ENCODE results near the gene PDE11A. TPM values are rescaled to one million over a fixed set of nuclear protein-coding genes. Genes with fewer than 3 reads are reported as not detected.

PDE11A gene
- total and polyA plus RNA-seq, 2 of the 8 experiments (the other 6 are each of a cell fraction or from before 2014, with no cell fraction given), result 0.19 to 0.23 TPM

- no peak overlapping the region for H3K9ac ChIP-seq (replicated peaks in 1 of 4; ENCODE audit: extremely low read depth in 1 of 4, low read depth in 3 of 4, low read length in 3 of 4)
- no peak overlapping the region for H2AFZ ChIP-seq (ENCODE audit: low read length)
- WGBS, 2 experiments (ENCODE audit: extremely low coverage in 1 of 2, insufficient coverage in 1 of 2, insufficient read length in 1 of 2, insufficient replicate concordance in 2 of 2, low coverage in 1 of 2, low lambda C conversion rate in 2 of 2, missing lambda C conversion rate in 1 of 2), result 87% methylated on average over 4 of the region's 4 CpGs; no CpG with 5 or more reads in 1 of the 2 experiments
- H2BK20ac ChIP-seq (ENCODE audit: low read length), result no peak overlapping the region
- TF ChIP-seq MAFK (IDR thresholded peaks at IDR 0.05; ENCODE audit: low read depth, low read length) (no peak), SAP30 (IDR thresholded peaks at IDR 0.05; ENCODE audit: insufficient read depth, insufficient replicate concordance, low read length) (no peak), ZNF274 (IDR thresholded peaks at IDR 0.05; ENCODE audit: borderline replicate concordance, extremely low read depth, low read length) (no peak), EGR1 (IDR thresholded peaks at IDR 0.05; ENCODE audit: borderline replicate concordance, low read depth, low read length) (no peak), PHF8 (conservative IDR thresholded peaks at IDR 0.05; ENCODE audit: low read depth, low read length) (no peak), HDAC2 (IDR thresholded peaks at IDR 0.05; ENCODE audit: borderline replicate concordance in 1 of 2, low read depth in 2 of 2, low read length in 2 of 2) (no peak), SP1 (IDR thresholded peaks at IDR 0.05; ENCODE audit: low read depth, low read length) (no peak), ASH2L (IDR thresholded peaks at IDR 0.05; ENCODE audit: low read length) (no peak), POLR2AphosphoS5 (IDR thresholded peaks at IDR 0.05; ENCODE audit: low read depth, low read length) (no peak), ATF3 (IDR thresholded peaks at IDR 0.05; ENCODE audit: insufficient read depth, low read depth, low read length) (no peak), SIX5 (IDR thresholded peaks at IDR 0.05; ENCODE audit: low read depth, low read length) (no peak)
- ChIA-PET POLR2A (ENCODE audit: partially characterized antibody) (interaction anchor here (0.8 kb wide), 1 partner anchor 39 kb away, joined by 3 read pairs; no protein-coding TSS in a partner anchor), CTCF (ENCODE audit: partially characterized antibody) (interaction anchor here (0.9 to 1.3 kb wide), 2 partner anchors 80 to 123 kb away, joined by 3 to 5 read pairs; partner anchors contain the start of gene RBM45)
- no peak overlapping the region for H3K18ac ChIP-seq (ENCODE audit: extremely low read depth, low read length)
- no peak overlapping the region for H3K14ac ChIP-seq (ENCODE audit: insufficient read length)
- H3K36me3 ChIP-seq (ENCODE audit: control insufficient read depth in 2 of 4, insufficient read depth in 4 of 4, low read length in 3 of 4), result no peaks in the 10 kb centered on the region
- no peaks in the 10 kb centered on the region for H3K23me2 ChIP-seq (ENCODE audit: low read depth, low read length)
- no peak overlapping the region for H2BK12ac ChIP-seq (ENCODE audit: low read depth, low read length)
- no peaks in the 10 kb centered on the region for H3K79me2 ChIP-seq (ENCODE audit: control insufficient read depth in 1 of 2, insufficient read depth in 2 of 2, low read length in 2 of 2)
- no peaks in the 10 kb centered on the region for H3K9me3 ChIP-seq (ENCODE audit: insufficient read depth in 2 of 2, low read depth in 1 of 2, low read length in 1 of 2)
- no peak overlapping the region for H2BK5ac ChIP-seq (ENCODE audit: low read depth, low read length)
- H3K27me3 ChIP-seq (replicated peaks in 1 of 4; ENCODE audit: control insufficient read depth in 3 of 4, extremely low read depth in 1 of 4, insufficient read depth in 3 of 4, low read length in 3 of 4), result no peaks in the 10 kb centered on the region
- DNase-seq (ENCODE audit: low read depth in 1 of 2, low spot score in 2 of 2) (no peak), FAIRE-seq (no peak)
- no peak overlapping the region for H2BK120ac ChIP-seq (replicated peaks; ENCODE audit: low read depth, low read length)
- no peak overlapping the region for H3K23ac ChIP-seq (ENCODE audit: insufficient read length)
- no peak overlapping the region for H3K27ac ChIP-seq (ENCODE audit: low read depth, low read length)
- no peak overlapping the region for H3K56ac ChIP-seq (replicated peaks; ENCODE audit: insufficient read length, low read depth, low read length)
- H4K5ac ChIP-seq (ENCODE audit: insufficient read length, low read depth, low read length), result no peak overlapping the region
- H3K4me1 ChIP-seq (replicated peaks in 1 of 4; ENCODE audit: control insufficient read depth in 3 of 4, insufficient read depth in 4 of 4, low read length in 3 of 4), result no peaks in the 10 kb centered on the region
- H2BK15ac ChIP-seq (ENCODE audit: low read length), result no peak overlapping the region
- H3K4ac ChIP-seq (replicated peaks; ENCODE audit: insufficient read length, low read depth, low read length), result no peak overlapping the region
- H2AK5ac ChIP-seq (ENCODE audit: low read depth, low read length), result no peak overlapping the region
- no peak overlapping the region for H3K4me2 ChIP-seq (ENCODE audit: insufficient read depth in 1 of 2, low read depth in 2 of 2, low read length in 2 of 2)
- H4K8ac ChIP-seq (ENCODE audit: extremely low read depth, insufficient read depth, low read length), result no peak overlapping the region
- H4K20me1 ChIP-seq (replicated peaks in 1 of 2; ENCODE audit: control insufficient read depth in 1 of 2, insufficient read depth in 2 of 2, low read length in 2 of 2), result no peaks in the 10 kb centered on the region
- no peaks in the 10 kb centered on the region for H3K79me1 ChIP-seq (ENCODE audit: low read depth, low read length)
- no peak overlapping the region for H4K91ac ChIP-seq (replicated peaks; ENCODE audit: insufficient read length, low read length)
- no peak overlapping the region for H3K4me3 ChIP-seq (ENCODE audit: extremely low read depth in 1 of 4, insufficient read depth in 2 of 4, low read depth in 3 of 4, low read length in 4 of 4)
These were observed 83.3 kb downstream of the PDE11A start for GRCh38 chr2:177989029-177989885.

All from H1 (cell line).